ENCODE results near the gene JCAD. TPM values are rescaled to one million over a fixed set of nuclear protein-coding genes. Genes with fewer than 3 reads are reported as not detected.
"Not testable (repeated sequence)": the region's sequence is repeated elsewhere in the genome, so short reads cannot be mapped to it uniquely, and the experiment has no call there.

The JCAD gene, protein sequence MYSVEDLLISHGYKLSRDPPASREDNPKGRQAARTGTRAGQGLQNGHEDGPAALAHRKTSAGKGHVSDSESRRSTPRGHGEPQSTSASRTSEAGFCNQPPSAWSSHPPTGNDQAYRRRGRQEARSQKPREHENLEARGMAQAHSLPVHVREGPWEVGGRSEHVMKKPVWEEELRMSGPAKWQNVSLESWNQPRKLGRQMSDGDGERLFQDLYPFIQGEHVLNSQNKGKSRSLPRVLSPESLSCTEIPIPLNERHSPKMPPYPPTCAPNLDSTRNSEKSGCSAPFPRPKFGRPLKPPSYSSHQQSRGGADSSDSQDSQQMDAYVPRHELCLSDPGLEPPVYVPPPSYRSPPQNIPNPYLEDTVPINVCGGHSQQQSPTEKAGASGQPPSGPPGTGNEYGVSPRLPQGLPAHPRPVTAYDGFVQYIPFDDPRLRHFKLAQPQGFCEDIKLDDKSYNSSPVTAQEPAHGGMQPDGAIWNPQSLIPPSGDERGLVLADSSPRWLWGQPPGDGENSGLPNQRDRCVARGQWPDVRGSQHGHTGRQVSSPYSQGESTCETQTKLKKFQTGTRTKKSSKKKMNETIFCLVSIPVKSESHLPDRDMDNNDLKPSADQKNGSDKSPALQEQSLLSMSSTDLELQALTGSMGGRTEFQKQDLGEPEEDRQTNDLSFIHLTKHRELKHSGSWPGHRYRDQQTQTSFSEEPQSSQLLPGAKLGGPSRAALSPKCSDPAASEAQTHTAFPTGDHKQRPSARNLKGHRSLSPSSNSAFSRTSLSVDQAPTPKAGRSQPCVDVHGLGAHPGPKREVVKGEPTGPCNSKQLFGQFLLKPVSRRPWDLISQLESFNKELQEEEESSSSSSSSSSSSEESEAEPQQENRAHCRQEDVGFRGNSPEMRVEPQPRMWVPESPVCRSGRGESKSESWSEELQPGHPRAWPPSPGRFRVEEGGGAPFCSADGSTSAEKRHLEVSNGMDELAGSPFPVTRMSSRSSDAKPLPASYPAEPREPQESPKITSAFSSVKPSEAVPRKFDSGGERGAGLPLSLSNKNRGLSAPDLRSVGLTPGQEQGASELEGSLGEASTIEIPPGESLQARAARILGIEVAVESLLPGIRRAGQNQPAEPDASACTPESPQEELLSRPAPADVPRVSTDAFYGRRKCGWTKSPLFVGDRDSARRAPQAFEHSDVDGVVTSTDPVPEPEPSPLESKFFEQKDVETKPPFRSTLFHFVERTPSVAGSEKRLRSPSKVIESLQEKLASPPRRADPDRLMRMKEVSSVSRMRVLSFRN (N-terminal part only)
- 10 to 100 TPM in 2 of 3 donors, 1 to 10 TPM in 1; 7.2 to 40.2 (median 12.1) TPM for polyA plus RNA-seq

DNA sequence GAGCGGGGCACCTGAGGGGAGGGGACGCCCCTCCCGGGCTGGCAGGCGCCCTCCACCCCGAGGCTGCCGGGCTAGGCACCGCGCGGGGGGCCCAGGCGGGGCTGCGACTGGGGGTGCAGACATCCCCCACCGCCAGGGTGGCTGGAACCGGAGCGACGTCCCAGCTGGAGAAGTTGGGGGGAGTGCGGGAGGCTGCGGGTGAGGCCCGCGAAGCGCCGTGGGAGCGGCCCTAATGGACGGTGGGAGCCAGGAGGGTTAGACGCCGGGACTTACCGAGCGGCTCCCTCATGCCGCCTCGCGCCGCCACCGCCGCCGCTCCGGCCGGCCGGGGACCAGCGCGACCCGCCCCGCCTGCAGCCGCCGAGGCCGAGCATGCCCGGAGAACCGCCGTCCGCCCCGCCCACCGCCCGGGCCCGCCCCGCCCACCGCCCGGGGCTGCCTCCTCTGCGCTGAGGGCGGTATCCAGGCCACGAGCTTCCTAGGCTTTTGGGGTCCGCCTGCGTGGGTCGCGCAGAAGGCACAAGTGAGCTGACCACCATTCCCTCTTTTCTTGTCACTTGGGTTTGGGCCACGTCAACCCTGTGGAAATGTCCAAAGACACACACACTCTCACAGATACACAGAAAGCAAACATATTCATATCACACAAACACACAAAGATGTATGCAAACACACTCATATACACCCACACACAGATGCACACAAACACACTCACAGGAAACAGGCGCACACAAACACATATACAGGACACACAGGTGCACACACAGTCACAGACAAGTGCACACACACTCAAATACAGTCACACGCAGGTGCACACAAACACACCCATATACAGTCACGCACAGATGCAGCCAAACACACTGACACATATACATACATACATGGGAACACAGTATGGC, at the start of gene JCAD:
TSS of gene JCAD (minus strand) at position 378 of the 899 bp plus-strand sequence. CDS start 11,774 bp downstream, outside the sequence.
- 5 to 7% (median 5%) methylated on average over 26 to 66 of the region's 66 CpGs for WGBS, 3 donors
- H3K27ac ChIP-seq (ENCODE audit: low read depth, low read length), result no peak within 1 kb of the TSS

DNA sequence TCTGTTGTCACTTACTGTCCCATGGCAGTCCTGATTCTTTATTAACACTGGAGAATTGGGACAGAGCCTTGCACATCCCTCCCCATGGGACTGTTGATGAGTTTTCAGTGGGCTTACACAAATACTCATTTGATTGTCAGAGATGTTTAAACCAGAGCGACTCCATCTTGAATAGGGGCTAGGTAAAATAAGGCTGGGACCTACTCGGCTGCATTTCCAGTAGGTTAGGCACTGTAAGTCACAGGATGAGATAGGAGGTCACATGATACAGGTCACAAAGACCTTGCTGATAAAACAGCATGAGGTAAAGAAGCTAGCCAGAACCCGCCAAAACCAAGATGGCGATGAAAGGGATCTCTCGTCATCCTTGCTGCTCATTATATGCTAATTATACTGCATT, 47.6 kb upstream of the JCAD start:
- WGBS, 3 donors, result 83 to 94% (median 93%) methylated on average over 5 of the region's 5 CpGs

DNA sequence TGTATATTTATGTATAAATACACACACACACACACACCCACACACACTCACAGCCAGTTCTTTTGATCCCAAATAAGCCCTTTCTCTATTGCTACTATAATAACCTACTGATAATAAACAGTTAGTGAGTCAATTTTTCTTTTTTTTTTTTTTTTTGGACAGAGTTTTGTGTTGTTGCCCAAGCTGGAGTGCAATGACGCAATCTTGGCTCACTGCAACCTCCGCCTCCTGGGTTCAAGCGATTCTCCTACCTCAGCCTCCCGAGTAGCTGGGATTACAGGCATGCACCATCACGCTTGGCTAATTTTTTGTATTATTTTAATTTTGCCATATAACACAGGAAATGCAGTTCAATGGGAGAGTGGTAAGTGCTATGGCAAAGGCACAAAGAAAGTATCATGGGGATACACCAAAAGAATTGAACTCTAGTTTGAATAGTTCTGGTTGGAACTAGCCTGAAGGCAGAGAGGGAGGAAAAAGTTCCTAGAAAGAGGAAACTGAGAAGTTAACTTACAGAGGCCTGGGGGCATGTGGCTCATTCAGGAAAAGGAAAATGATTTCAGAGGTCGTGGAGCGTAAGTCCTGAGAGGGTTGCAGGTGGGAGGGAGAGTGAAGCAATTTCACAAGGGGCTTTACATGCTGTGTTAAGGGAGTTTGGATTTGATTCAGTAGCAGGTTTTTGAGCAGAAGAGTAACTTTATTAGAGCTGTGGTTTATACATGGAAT, 44.4 kb upstream of the JCAD start:
- WGBS, 3 donors, result 50 to 80% (median 55%) methylated on average over 7 of the region's 7 CpGs
- no peak overlapping the region for H3K27ac ChIP-seq (ENCODE audit: low read depth, low read length)

More for the DNA sequence above, 47.6 kb upstream of the JCAD start:
- H3K27ac ChIP-seq (ENCODE audit: low read depth, low read length), result no peak overlapping the region

DNA sequence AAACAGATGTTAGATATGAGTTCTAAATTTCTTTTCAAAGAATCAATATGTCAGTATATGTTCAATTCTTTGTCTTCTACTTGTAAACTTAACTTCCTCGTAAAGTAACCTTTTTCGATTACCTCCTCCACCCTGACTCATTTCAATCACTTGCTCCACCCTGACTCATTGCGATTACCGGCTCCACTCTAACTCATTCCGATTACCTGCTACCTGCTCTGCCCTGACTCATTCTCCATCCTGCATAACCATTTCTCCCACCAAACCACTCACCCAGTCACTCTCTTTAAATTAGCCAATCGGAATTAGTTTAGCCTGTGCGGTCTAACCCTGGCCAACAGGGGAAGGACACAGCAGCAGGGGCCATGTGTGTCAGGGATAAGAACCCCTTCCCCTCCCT, 40.3 kb upstream of the JCAD start:
- 87 to 96% (median 94%) methylated on average over 7 of the region's 7 CpGs for WGBS, 3 donors
- not testable (repeated sequence) for H3K27ac ChIP-seq (ENCODE audit: low read depth, low read length)

DNA sequence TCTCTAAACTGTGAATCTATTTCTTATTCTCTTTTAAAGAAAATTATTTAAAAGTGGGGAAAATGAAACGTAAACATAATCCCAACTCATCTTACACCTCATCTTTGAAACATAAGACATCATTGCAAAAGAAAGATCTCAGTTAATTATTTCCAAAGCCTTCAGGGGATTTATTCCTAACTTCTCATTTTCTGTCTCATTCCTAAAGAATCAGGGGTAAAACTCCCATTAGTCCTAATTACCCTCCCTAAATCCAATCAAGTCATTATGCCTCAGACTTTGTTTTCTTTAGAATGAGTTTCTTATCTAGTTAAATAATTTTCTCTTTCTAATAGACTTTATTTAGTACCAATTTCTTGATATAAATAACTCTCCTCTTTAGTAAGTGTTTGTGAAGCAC, 39.7 kb upstream of the JCAD start:
- WGBS, 3 donors, result 39 to 100% (median 85%) methylated on average over 1 of the region's 1 CpG
- H3K27ac ChIP-seq (ENCODE audit: low read depth, low read length), result no peak overlapping the region

DNA sequence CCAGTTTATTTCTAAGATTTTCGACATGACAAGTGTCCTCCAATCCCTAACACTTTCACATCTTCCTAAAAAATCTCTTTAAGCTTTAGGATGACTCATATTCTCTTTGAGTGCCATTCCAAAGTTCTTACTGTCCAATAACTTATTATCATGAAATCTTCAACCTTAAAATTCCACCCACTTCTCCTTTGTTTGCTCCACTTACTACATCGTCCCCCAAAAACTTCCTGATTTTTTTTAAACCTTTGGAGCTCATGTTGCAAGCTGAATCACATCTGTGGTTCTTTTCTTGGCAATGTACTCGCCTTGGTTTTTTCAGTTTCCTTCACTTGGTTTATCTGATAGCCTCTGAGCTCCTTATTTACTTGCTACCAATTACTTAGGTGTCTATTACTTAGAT, 39.2 kb upstream of the JCAD start:
- no peak overlapping the region for H3K27ac ChIP-seq (ENCODE audit: low read depth, low read length)
- WGBS, 3 donors, result 30 to 60% (median 31%) methylated on average over 3 of the region's 3 CpGs

DNA sequence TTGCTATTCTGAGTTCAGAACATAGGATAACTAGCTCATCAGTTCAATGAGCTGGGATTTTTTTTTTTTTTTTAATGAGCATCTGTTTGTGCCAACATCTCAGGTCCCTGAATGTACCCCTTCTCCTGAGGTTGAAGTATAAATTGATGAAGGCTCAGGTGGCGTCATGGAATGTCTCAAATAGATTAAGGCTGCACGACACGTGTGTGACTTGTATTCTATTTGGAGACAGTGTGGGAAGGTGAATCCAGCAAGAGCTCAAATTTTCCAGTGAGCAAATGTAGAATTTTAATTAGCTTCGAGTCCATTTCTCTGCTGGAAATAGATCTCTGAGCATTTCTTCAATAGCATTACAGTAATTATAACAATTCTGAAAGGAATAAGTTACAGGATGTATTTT, 37.2 kb upstream of the JCAD start:
- no peak overlapping the region for H3K27ac ChIP-seq (ENCODE audit: low read depth, low read length)
- WGBS, 3 donors, result 80 to 94% (median 90%) methylated on average over 4 of the region's 4 CpGs

DNA sequence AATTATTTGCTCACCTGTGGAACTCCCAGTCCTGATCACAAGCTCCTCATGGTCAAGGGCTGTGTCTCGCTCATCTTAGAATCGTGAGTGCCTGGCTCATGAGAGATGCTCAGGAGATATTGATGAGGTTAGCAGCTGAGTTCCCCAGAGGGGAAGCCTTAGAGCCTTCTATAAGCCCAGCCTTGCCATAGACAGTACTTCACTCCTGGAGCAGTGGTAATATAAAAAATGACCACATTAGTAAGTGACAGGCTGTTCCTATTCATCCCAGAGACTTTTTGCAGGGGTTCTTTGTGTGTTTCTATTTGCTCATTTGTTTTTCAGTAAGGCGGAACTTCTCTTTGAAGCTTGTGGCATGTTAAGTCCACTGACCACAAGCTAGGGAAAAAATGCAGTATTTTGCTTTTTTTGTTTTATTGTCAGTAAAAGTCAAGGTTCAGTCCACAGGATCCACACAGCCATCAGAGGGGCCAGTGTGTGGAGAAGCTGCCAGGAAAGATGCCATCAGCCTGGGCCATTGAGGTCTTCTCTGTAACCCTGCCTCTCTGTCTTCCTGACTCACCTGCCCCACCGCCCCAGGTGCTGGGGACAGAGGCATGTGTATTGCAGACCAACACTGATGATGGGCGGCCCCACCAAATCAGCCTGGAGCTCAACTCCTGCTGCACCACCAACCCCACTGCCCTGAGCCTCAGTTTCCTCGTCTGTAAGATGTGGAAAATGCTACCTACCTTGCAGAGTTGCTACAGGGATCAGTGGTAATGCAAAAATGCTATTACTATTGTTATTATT, 36.4 kb upstream of the JCAD start:
- H3K27ac ChIP-seq (ENCODE audit: low read depth, low read length), result no peak overlapping the region
- WGBS, 3 donors, result 69 to 89% (median 86%) methylated on average over 6 of the region's 6 CpGs

DNA sequence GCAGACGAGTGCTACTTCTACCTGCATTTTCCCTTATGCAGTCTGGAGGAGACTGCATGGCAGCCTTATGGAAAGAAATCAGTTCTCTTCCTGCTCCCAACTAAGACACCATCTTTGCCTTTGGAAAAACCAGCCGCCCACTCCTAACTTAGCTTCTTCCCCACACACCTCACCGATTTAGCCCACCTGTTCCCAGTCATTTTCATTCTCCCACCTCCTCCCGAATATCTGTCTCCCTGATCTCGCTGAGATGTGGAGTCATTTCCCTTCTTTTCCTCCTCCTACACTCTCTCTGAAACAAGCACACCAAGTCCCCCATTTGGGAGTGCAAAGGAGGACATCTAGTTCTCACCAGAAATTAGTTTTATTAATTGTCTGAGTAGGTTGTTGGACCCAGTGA, 35.2 kb upstream of the JCAD start:
- 71 to 85% (median 78%) methylated on average over 5 of the region's 5 CpGs for WGBS, 3 donors
- no peak overlapping the region for H3K27ac ChIP-seq (ENCODE audit: low read depth, low read length)

DNA sequence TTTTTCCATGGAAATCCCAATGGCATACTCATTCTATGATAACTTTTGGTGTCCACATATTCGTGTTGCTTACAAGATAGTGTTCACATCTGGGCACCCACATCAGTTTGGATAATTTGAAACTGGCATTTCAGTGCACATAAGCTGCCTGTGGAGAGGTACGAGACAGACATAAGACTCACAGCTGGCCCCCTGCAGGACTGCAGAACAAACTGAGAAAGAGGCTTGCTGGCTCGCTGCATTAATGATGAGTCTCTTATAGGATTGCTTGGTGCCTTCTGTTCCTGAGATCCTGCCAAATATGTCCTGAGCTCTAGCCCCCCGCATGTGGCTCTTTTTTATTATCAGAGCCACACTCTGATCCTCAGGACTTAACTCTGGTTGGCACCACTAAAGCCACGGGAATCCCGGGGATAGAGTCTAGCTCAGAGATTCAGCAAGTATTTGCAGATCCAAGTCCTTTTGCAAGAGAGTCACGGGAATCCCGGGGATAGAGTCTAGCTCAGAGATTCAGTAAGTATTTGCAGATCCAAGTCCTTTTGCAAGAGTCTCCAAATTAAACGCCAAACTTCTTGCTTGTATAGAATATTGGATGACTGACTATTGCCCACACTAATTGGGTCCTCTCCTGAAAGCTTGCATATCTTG, 34.0 kb upstream of the JCAD start:
- 78 to 92% (median 88%) methylated on average over 9 of the region's 9 CpGs for WGBS, 3 donors
- H3K27ac ChIP-seq (ENCODE audit: low read depth, low read length), result no peak overlapping the region

DNA sequence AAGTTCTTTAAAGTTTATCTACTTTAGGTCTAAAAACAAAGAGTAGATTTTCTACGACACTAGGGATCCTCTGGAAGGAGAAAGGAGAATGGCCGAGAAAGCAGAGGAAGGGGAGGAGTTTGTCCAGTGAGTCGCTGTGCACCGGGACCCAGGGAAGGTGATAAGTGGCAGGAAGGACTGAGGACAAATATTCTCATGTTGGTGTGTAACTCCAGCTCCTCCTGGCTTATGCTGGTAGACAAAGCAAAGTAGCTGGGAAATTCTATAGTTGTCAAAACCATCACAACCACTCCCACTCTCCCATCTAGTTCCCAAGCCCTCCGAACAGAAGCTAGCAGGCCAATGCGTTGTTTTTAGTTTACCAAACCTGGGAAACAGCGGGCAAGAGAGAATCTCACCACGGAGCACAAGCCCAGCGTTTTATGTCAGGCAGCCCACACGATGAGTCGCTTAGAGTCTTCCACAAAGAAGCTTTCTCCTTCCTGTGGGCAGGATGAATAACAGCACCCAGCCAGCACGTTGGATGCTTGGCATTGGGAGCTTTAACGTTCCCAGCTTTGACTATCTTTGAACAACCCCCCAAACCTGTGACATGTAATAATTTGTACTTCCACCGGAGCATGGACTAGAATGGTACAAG, 32.9 kb upstream of the JCAD start:
- WGBS, 3 donors, result 78 to 86% (median 81%) methylated on average over 14 of the region's 14 CpGs
- no peak overlapping the region for H3K27ac ChIP-seq (ENCODE audit: low read depth, low read length)

DNA sequence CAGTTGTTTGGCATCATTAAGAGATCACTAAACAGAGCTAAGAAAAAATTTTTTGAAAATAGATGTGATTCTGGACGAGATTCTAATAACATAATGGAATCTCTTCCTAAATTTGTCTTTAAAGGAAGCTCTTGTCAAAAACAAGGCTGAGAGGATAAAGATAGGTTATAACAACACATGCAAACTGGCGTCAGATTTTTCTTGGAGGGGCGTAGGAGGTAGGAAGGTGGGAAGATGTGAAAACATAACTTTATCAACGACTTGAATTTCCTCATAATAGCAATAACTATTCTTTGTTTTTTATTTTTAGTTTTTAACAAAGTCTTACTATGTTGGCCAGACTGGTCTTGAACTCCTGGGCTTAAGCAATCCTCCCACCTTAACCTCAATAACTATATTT, 31.8 kb upstream of the JCAD start:
- H3K27ac ChIP-seq (ENCODE audit: low read depth, low read length), result no peak overlapping the region
- WGBS, 3 donors, result 79 to 91% (median 81%) methylated on average over 4 of the region's 4 CpGs

DNA sequence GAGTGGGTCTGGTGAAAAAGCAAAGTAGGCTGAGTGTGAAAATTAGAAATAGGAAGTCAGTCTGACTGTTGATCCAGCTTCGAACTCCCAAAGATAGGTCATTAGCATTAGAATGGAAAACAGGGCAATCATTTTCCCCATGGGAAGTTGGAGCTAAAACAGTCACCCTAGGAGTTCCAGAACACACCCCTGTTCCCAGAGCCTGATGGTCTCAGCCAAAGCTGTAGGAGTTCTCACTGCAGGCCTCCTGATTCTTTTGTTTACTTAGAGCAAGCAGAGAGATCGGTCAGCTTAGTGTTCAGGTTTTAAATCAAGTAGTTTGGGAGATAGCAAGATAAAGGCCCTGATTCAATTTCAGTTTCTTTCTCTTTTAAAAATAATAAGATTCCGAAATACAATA, 28.8 kb upstream of the JCAD start:
- 55 to 69% (median 61%) methylated on average over 3 of the region's 3 CpGs for WGBS, 3 donors
- no peak overlapping the region for H3K27ac ChIP-seq (ENCODE audit: low read depth, low read length)

DNA sequence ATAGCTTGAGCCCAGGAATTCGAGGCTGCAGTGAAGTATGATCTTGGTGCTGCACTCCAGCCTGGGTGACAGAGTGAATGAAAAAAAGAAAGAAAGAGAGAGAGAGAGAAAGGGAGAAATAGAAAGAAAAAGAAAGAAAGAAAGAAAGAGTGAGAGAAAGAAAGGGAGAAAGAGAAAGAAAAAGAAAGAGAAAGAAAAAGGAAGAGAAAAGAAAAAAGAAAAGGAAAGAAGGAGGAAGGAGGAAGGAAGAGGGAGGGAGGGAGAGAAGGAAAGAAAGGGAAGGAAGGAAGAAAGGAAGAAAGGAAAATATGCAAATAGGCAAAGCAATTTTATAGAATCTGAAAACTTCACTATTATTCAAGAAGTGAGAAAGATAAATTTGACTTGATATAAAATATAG, 24.5 kb upstream of the JCAD start:
- H3K27ac ChIP-seq (ENCODE audit: low read depth, low read length), result no peak overlapping the region
- 83 to 97% (median 90%) methylated on average over 1 of the region's 1 CpG for WGBS, 3 donors

DNA sequence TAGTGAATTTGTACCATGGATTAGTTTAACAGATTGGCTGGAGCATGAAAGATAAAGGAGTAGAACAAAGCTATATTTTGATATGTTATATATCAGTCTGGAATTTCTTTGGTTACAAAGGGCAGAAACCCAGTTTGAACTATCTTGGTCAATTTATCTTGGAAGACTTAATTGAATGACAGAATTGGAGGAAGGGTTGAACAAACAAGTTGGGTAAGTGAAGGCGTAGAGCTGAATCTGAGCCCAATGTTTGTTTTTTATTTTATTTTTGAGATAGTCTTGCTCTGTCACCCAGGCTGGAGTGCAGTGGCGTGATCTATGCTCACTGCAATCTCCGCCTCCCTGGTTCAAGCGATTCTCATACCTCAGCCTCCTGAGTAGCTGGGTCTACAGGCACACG, 21.8 kb upstream of the JCAD start:
- 85 to 99% (median 97%) methylated on average over 5 of the region's 5 CpGs for whole genome bisulfite sequencing, 3 donors
- H3K27ac ChIP-seq (ENCODE audit: low read depth, low read length), result no peak overlapping the region

All from adipose tissue (tissue), 3 donors.